ENCODE data around the gene HS3ST4.

The HS3ST4 gene

GRCh38 chr16:25691519-25692091 lies at the start of gene HS3ST4:
HS3ST4 (plus strand) TSS chr16:25691959.
- H3K4me3 ChIP-seq (ENCODE audit: low read depth, low read length): no peak within 1 kb of the TSS
- TF ChIP-seq, protein P1, sequence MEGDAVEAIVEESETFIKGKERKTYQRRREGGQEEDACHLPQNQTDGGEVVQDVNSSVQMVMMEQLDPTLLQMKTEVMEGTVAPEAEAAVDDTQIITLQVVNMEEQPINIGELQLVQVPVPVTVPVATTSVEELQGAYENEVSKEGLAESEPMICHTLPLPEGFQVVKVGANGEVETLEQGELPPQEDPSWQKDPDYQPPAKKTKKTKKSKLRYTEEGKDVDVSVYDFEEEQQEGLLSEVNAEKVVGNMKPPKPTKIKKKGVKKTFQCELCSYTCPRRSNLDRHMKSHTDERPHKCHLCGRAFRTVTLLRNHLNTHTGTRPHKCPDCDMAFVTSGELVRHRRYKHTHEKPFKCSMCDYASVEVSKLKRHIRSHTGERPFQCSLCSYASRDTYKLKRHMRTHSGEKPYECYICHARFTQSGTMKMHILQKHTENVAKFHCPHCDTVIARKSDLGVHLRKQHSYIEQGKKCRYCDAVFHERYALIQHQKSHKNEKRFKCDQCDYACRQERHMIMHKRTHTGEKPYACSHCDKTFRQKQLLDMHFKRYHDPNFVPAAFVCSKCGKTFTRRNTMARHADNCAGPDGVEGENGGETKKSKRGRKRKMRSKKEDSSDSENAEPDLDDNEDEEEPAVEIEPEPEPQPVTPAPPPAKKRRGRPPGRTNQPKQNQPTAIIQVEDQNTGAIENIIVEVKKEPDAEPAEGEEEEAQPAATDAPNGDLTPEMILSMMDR (IDR thresholded peaks at IDR 0.05; ENCODE audit: low read depth, low read length): no peak

GRCh38 chr16:25643633-25644032 lies 48.1 kb upstream of the HS3ST4 start:
- TF ChIP-seq, protein P1 (IDR thresholded peaks at IDR 0.05; ENCODE audit: low read depth, low read length): no peak
- H3K4me3 ChIP-seq (ENCODE audit: low read depth, low read length): no peak overlapping the region

GRCh38 chr16:25656639-25657038 lies 35.1 kb upstream of the HS3ST4 start:
- H3K4me3 ChIP-seq (ENCODE audit: low read depth, low read length): no peak overlapping the region
- TF ChIP-seq, protein P1 (IDR thresholded peaks at IDR 0.05; ENCODE audit: low read depth, low read length): no peak

GRCh38 chr16:25676820-25677219 lies 14.9 kb upstream of the HS3ST4 start:
- TF ChIP-seq, protein P1 (IDR thresholded peaks at IDR 0.05; ENCODE audit: low read depth, low read length): no peak
- no peak overlapping the region for H3K4me3 ChIP-seq (ENCODE audit: low read depth, low read length)

GRCh38 chr16:25679511-25679910 lies 12.2 kb upstream of the HS3ST4 start:
- no peak overlapping the region for H3K4me3 ChIP-seq (ENCODE audit: low read depth, low read length)
- TF ChIP-seq, protein P1 (IDR thresholded peaks at IDR 0.05; ENCODE audit: low read depth, low read length): no peak

DNA sequence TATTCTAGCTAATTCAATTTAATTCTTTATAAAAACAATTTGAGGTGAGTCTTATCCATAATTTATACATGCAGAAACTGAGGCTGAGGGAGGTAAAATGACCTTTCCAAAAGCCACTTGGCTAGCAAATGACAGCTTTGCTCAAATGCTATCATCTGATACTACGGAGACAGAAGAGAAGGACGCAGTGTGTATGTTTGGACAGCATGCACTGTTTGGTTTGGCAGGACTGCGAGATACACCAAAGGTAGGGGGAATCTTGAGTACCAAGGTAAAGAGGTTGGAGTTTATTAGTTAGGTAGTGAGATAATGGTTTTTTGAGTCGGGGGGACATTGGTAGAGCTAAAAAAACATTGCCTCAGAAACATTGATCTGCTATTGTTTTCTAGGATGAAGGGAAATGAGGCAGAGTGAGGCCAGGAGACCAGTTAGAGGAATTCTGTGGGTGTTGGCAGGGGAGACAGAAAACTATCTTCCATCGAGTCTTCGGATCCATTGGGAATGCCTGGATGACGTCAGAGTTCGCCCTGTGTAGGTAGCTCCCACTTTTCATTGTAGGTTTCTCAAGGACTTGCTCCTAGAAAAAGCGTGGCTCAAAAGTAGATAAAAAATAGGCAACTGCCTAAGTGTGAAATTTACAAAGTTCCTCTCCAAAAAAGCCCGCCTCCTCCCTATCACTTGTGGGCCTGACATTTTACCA lies 2.5 kb upstream of the HS3ST4 start:
- TF ChIP-seq, protein P1 (IDR thresholded peaks at IDR 0.05; ENCODE audit: low read depth, low read length): no peak
- no peak overlapping the region for H3K4me3 ChIP-seq (ENCODE audit: low read depth, low read length)

- H3K4me3 ChIP-seq (ENCODE audit: low read depth, low read length): no peak overlapping the region
These were observed 1.1 kb upstream of the HS3ST4 start for GRCh38 chr16:25690552-25691143.

More at GRCh38 chr16:25690552-25691143, 1.1 kb upstream of the HS3ST4 start:
- TF ChIP-seq, protein P1 (IDR thresholded peaks at IDR 0.05; ENCODE audit: low read depth, low read length): no peak

Measured in WI38 (cell line).